Mononuclear cell (primary cell): Measurements from ENCODE around the gene CIAO3. TPM values are rescaled to one million over a fixed set of nuclear protein-coding genes. Genes with fewer than 3 reads are reported as not detected.

Source experiments
- H3K27me3 ChIP-seq: 2 replicates; pipeline ENCODE4 v1.6.0; 2011; ENCODE audit warnings: low read length, control low read depth; ENCODE audit not compliant: insufficient read depth
- H3K4me1 ChIP-seq: 2 replicates; pipeline ENCODE4 v1.5.1; 2011; ENCODE audit warnings: mild to moderate bottlenecking, low read length, control low read depth; ENCODE audit not compliant: insufficient read depth
- H3K4me3 ChIP-seq: 2 replicates; pipeline ENCODE4 v1.5.1; 2011; ENCODE audit warnings: mild to moderate bottlenecking, low read length, moderate library complexity
- H3K9me3 ChIP-seq: 2 replicates; pipeline ENCODE4 v1.5.1; 2011; ENCODE audit warnings: low read depth, mild to moderate bottlenecking, control low read depth, low read length
- total RNA-seq: library from RNA; depleted of rRNA; stranded (reverse); fragments of >200 nt; gene quantifications from one replicate; pipeline ENCODE4 v1.2.3, GENCODE V29; 2012

The CIAO3 gene
- total RNA-seq, 1 donor: 22.7 TPM

DNA sequence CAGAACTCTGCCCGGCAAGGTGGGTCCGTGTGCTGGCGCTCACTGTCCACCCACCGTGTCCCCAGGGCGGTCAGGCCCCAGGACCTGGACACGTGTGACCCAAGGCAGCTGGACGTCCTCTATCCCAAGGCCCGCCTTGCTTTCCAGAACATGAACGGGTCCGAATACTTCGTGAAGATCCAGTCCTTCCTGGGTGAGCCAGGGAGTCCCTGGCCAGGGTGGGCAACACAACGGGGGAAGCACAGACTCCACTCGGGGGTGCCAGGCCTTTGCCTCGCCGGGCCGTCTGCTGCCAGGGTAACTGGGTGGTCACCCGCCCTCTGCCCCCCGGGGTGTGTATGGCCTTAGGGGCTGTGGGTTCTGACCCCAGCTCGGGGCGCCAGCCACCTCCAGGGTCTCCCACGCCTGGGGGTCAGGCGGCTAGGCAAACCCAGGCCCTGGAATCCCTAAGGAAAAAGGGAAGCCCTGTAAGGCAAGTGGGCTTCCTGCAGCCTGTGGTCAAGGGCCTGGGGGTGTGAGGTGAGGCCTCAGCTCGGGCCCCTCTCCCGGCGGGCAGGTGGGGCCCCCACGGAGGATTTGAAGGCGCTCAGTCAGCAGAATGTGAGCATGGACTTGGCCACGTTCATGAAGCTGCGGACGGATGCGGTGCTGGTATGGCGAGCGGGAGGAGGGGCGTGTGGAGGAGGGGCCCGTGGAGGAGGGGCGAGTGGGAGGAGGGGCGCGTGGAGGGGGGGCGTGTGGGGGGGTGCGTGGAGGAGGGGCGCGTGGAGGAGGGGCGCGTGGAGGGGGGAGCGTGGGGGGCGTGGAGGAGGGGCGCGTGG, 26.2 kb upstream of the CIAO3 start:
- no peaks in the 10 kb centered on the region for H3K27me3 ChIP-seq
- H3K4me1 ChIP-seq: no peaks in the 10 kb centered on the region
- H3K9me3 ChIP-seq: no peaks in the 10 kb centered on the region
- no peak overlapping the region for H3K4me3 ChIP-seq

DNA sequence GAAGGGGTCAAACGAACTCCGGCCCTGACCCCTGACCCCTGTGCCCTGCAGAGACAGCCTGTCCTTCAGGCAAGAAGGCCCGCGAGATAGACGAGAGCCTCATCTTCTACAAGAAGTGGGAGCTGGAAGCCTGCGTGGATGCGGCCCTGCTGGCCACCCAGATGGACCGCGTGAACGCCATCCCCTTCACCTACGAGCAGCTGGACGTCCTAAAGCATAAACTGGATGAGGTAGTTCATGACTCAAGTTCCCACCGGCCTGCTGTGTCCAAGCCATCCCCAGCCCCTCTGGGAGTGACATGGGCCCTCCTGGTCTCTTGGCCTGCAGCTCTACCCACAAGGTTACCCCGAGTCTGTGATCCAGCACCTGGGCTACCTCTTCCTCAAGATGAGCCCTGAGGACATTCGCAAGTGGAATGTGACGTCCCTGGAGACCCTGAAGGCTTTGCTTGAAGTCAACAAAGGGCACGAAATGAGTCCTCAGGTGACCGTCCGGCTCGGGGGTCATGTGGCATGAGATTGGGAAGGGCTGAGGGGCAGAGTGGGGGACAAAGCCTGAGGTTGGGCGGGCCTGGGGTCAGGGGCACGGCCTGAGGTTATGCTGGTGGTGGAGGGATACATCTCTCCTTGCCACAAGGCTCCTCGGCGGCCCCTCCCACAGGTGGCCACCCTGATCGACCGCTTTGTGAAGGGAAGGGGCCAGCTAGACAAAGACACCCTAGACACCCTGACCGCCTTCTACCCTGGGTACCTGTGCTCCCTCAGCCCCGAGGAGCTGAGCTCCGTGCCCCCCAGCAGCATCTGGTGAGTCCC, 25.4 kb upstream of the CIAO3 start:
- no peaks in the 10 kb centered on the region for H3K9me3 ChIP-seq
- no peaks in the 10 kb centered on the region for H3K27me3 ChIP-seq

DNA sequence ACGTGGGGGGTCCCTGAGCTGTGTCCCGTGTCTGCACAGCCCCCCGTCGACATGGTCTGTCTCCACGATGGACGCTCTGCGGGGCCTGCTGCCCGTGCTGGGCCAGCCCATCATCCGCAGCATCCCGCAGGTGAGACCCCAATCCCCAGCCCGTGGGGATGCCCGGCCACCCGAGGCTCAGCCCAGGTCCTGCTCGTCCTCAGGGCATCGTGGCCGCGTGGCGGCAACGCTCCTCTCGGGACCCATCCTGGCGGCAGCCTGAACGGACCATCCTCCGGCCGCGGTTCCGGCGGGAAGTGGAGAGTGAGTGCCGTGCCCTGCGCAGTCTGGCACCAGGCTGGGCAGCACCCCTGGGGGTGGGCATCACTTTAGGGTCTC, 24.7 kb upstream of the CIAO3 start:
- H3K4me1 ChIP-seq: no peaks in the 10 kb centered on the region
- no peak overlapping the region for H3K4me3 ChIP-seq
- no peaks in the 10 kb centered on the region for H3K9me3 ChIP-seq
- H3K27me3 ChIP-seq: no peaks in the 10 kb centered on the region

More for the DNA sequence above, 25.4 kb upstream of the CIAO3 start:
- H3K4me3 ChIP-seq: no peak overlapping the region
- no peaks in the 10 kb centered on the region for H3K4me1 ChIP-seq

DNA sequence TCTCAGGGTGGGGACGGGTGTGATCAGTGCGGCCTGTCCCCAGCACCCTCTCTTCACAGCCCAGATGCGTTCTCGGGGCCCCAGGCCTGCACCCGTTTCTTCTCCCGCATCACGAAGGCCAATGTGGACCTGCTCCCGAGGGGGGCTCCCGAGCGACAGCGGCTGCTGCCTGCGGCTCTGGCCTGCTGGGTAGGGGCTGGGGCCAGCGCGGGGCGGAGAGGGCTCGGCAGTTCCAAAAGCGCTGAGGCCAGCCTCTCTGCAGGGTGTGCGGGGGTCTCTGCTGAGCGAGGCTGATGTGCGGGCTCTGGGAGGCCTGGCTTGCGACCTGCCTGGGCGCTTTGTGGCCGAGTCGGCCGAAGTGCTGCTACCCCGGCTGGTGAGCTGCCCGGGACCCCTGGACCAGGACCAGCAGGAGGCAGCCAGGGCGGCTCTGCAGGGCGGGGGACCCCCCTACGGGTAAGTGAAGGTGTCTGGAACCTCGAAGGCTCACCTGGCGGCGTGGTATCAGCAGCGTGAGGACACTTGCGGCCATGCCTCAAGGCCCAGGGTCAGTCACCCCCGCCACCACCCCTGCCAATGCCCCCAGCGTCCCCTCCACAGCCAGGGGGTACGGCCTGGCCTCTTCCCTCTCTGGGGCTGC, 24.2 kb upstream of the CIAO3 start:
- Histone ChIP-seq H3K9me3 (no peaks in the 10 kb centered on the region), H3K27me3 (no peaks in the 10 kb centered on the region), H3K4me1 (no peaks in the 10 kb centered on the region), H3K4me3 (no peak overlapping the region)

DNA sequence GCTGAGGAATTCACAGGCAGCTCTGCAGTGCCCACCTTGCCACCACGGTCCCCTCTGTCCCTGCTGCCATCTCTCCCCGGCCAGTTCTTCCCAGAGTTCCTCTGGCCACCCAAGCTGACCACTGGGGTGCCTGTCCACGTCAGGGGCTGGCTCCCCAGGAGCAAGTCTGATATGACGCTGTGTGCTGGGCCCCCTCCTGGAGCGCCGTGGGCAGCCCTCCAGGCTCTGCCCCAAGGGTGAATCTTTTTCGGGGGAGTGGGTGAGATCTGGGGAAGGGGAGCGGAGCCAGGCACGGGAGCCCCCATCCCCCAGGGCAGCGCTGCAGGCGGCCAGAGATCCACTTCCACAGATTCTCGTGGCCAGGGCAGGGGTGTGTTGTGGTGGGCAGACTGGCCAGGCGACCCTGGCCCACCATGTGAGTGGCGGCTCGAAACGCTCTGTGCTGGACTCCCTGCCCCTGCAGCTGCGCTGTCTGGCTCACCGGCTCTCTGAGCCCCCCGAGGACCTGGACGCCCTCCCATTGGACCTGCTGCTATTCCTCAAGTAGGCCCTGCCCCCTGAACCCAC, 23.5 kb upstream of the CIAO3 start:
- H3K9me3 ChIP-seq: no peaks in the 10 kb centered on the region
- H3K4me1 ChIP-seq: no peaks in the 10 kb centered on the region
- no peaks in the 10 kb centered on the region for H3K27me3 ChIP-seq
- no peak overlapping the region for H3K4me3 ChIP-seq

DNA sequence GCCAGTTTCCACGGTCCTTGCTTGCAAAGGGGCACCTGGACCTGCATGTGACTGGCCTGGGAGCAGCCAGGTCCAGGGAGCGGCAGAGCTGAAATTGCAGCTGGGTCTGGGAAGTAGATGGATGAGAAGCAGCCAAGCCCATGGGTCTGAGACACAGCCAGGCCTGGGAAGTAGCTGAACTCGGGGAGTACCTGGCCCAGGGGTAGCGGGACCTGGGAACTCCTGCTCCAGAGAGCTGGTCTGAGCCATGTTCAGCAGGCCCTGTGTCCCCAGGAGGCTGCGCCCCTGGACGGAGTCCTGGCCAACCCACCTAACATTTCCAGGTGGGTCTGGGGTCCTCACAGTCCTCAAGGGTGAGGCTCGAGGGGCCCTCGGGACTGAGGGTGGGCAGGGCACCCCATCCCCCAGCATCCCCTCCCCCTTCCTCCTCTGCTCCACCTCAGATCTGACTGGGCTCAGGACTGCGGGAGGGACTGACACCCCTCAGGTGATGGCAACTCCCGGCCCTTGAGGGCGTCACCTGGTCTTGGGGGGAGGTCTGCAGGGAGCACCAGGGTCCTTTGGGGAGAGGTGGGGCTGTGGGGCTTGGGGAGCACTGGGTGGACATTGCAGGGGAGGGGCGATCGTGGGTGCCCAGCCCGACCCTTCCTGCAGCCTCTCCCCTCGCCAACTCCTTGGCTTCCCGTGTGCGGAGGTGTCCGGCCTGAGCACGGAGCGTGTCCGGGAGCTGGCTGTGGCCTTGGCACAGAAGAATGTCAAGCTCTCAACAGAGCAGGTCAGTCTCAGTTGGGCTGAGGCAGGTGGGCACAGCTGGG, 22.8 kb upstream of the CIAO3 start:
- no peaks in the 10 kb centered on the region for H3K27me3 ChIP-seq
- no peaks in the 10 kb centered on the region for H3K9me3 ChIP-seq
- no peaks in the 10 kb centered on the region for H3K4me1 ChIP-seq
- no peak overlapping the region for H3K4me3 ChIP-seq

DNA sequence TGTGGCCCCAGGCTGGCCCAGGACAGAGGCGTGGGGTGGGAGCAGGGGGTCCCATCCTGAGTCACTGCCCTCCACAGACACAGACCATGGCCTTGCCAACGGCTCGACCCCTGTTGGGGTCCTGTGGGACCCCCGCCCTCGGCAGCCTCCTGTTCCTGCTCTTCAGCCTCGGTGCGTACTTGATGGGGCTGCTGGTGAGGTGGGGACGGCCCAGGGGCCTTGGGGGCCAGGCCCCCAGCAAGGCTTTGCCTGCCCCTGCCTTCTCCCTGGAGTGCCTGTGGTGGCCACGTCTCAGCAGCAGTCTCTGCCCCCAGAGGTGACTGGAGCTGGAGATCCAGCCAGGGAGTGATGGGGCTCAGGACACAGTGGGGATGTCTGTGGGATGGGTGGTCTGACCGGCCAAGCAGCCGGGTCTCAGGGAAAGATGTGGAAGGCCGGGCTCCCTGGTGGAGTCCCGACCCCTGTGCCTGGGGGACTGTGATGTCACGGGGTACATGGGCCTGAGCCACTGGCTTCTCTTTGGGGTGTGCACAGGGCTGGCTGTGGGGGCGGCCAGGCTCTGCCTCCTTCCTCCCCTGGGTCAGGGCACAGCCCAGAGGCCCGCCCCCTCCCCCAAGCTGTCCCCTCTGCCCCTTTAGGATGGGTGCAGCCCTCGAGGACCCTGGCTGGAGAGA, 21.9 kb upstream of the CIAO3 start:
- Histone ChIP-seq H3K4me1 (peaks cover 4% of the 10 kb centered on the region), H3K9me3 (no peaks in the 10 kb centered on the region), H3K4me3 (no peak overlapping the region), H3K27me3 (no peaks in the 10 kb centered on the region)

DNA sequence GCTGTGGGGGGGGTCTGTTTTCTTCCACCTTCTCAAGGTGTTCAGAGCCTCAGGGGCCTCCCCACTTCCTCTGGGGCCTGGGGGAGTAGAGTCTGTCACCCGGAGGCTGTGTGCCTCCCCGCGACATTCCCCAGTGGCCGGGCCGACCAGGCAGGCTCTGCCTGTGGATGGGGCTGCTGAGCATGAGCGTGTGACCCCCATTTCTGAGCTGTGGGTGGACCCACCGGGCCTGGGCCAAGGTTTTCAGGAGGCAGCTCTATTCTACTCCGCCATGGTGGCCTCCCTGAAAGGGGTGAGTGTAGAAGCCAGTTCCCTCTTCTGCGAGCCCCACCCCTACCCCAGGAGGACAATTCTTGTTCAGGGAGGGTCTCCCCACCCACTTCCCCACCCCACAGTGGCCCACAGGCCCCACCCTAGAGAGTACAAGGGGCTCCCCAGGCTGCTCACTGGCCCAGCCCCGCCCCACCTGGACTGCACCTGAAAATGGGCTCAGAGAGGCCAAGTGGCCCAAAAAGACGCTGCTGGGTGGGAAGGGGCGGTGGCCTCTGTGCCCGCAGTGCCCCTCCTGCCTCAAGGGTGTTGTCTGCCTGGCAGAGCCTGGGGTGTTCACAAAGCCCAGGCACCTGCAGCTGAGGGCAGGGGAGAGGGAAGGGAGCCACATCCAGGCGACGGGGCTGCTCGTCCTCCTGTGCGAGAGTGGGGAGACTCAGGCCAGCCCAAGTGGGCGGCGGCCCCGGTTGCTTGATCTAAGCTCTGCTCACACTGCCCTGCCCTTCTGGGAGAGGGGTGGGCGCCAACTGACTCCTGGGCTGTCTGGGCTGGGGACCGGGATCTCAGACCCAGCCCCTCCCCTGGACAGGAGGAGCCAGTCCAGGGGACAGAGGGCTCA, 21.1 kb upstream of the CIAO3 start:
- H3K4me1 ChIP-seq: peaks cover 8% of the 10 kb centered on the region
- no peaks in the 10 kb centered on the region for H3K9me3 ChIP-seq
- H3K27me3 ChIP-seq: no peaks in the 10 kb centered on the region
- H3K4me3 ChIP-seq: no peak overlapping the region

DNA sequence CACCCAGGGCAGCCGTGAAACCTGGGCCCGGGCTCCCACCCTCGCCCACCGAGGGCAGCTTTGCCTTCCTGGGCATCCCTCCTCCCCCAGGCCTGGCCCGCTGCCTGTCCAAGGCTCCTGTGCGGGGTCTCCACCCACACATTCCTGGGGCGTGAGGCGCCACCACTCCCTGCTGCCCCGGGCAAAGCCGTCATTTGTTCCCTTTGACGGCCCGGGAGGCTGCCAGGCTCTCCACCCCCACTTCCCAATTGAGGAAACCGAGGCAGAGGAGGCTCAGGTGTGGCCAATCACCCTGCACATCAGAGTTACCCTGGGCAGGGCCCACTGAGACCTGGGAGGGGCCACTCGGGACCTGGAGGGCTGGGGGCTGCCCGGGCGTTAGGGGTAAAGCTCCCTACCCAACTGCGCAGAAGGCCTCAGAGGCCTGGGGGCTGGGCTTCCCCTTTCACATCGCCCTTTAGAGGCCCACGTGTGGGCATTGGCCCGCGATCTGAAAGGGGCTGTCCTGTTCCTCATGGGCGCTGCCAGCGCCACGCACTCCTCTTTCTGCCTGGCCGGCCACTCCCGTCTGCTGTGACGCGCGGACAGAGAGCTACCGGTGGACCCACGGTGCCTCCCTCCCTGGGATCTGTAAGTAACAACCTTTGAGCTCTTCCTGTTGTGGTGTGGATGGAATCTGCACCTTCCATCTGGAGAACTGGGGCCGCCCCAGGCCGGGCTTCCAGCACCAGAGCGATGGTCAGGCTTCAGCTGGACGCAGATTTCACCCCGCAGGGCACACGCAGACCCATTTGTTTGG, 19.9 kb upstream of the CIAO3 start, which contains the start of gene MSLN:
TSS of gene MSLN (plus strand) at position 190 of the 799 bp plus-strand sequence. CDS start 1,947 bp downstream, outside the sequence.
- H3K9me3 ChIP-seq: no peaks in the 10 kb centered on the region
- peaks cover 11% of the 10 kb centered on the region for H3K4me1 ChIP-seq
- H3K4me3 ChIP-seq: no peak within 1 kb of the TSS
- no peaks in the 10 kb centered on the region for H3K27me3 ChIP-seq

DNA sequence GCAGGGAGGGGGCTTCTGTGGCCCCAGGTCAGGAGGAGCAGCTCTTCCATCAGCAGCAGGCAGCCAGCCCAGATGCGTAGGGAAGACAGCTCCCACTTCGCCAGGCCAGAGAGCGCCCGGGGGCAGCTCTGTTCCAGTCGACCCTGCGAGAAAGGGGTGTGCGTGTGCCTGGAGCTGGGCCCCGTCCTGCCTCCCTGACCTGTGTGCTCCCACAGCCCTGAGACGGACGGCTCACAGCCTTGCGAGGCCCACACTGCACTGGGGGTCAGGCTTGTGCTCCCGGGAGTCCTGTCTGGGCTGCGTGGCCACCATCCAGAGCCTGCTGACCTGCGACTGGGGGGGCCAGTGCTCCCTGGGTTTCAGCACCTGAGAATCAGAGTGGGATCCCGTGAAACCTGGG, 19.3 kb upstream of the CIAO3 start:
- Histone ChIP-seq H3K4me3 (no peak overlapping the region), H3K27me3 (no peaks in the 10 kb centered on the region), H3K9me3 (no peaks in the 10 kb centered on the region), H3K4me1 (peaks cover 18% of the 10 kb centered on the region)

DNA sequence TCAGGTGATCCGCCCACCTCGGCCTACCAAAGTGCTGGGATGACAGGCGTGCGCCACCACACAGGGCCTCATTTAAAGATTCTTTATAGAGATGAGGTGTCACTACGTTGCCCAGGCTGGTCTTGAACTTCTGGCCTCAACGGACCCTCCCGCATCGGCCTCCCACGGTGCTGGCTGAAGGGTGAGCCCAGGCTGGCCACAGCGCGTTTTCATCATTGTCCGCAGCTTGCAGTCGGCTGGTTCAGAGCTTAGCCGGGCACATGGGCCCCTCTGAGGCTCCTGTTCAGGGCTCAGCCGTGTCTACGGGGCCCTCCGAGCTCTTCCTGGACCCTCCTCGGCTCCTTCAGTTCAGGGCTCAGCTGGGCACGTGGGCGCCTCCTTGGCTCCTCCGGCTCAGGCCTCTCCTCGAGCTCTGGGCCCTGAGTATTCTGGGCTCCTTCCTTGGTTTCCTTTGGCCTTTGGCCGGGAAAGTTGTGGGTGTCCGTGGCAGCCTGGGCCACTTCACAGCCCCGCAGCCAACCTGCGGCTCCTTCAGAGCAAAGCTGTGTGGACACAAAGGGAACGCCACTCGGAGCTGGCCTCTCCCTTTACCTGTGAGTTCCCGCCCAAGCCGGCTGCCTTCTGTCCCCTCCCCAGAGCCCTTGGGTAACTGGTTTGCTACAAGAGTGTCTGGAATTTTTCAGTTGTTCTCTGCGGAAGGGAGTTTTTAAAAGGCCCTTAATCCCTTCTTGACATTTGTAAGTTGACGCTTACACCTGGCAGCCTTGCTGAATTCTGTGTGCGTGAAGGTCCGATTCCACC, 18.5 kb upstream of the CIAO3 start:
- Histone ChIP-seq H3K4me1 (peaks cover 25% of the 10 kb centered on the region), H3K9me3 (no peaks in the 10 kb centered on the region), H3K27me3 (no peaks in the 10 kb centered on the region), H3K4me3 (no peak overlapping the region)

DNA sequence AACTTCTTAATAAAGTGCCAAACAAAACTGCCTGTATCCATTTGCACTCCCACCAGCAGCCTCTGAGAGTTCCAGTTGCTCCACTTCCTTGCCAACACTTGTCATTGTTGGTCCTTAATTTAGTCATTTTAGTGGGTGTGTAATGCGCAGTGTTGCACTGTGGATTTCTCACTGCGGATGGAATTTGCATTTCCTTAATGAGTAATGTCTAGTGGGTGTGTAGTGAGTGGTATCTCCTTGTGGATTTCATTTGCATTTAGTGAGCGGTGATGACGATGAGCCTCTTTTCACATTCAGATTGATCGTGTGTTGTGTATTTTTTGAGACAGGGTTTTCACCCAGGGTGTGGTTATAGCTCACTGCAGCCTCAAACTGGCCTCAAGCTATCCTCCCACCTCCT, 15.6 kb upstream of the CIAO3 start:
- Histone ChIP-seq H3K4me1 (peaks cover 30% of the 10 kb centered on the region), H3K4me3 (no peak overlapping the region), H3K9me3 (no peaks in the 10 kb centered on the region), H3K27me3 (no peaks in the 10 kb centered on the region)
